Kidney (tissue), 14 donors: Measurements from ENCODE around the gene PPARGC1A. TPM values are rescaled to one million over a fixed set of nuclear protein-coding genes. Genes with fewer than 3 reads are reported as not detected.

Experiments used
- DNase-seq, 5 donors: peaks; one replicate each; pipeline ENCODE4 v3.0.0-alpha.2; 2013 to 2020
- FAIRE-seq: peaks from 2 replicates; lab custom pipeline; 2012; peaks lifted over from hg19 to GRCh38; lab: Jason Lieb, UNC
- H3K27ac ChIP-seq, 2 donors: one replicate each; pipeline ENCODE4 v1.7.0; 2013; ENCODE audit warnings: low read depth in 2 of 2, low read length in 2 of 2, inconsistent platforms in 1 of 2
- H3K27me3 ChIP-seq: one replicate; pipeline ENCODE4 v1.7.1; 2013; ENCODE audit warnings: low read length, inconsistent platforms; ENCODE audit not compliant: control insufficient read depth, insufficient read depth
- H3K36me3 ChIP-seq, 3 donors: one replicate each; pipeline versions ENCODE4 v1.7.0 to v1.7.1; 2013; ENCODE audit warnings: low read length in 3 of 3, control low read depth in 1 of 3, inconsistent platforms in 1 of 3; ENCODE audit not compliant: insufficient read depth in 3 of 3, control insufficient read depth in 2 of 3
- H3K4me1 ChIP-seq, 3 donors: one replicate each; pipeline versions ENCODE4 v1.7.0 to v1.7.1; 2013; ENCODE audit warnings: low read length in 3 of 3, inconsistent platforms in 1 of 3, low read depth in 1 of 3; ENCODE audit not compliant: control insufficient read depth in 2 of 3, insufficient read depth in 2 of 3
- H3K4me3 ChIP-seq, 3 donors: one replicate each; pipeline versions ENCODE4 v1.7.0 to v1.8.1; 2013; ENCODE audit warnings: low read length in 3 of 3, control low read depth in 1 of 3, inconsistent platforms in 1 of 3
- H3K9ac ChIP-seq, 3 donors: one replicate each; pipeline versions ENCODE4 v1.7.0 to v1.7.1; 2013; ENCODE audit warnings: low read length in 3 of 3, control low read depth in 1 of 3, inconsistent platforms in 1 of 3
- H3K9me3 ChIP-seq, 3 donors: one replicate each; pipeline versions ENCODE4 v1.7.0 to v1.7.1; 2013; ENCODE audit warnings: low read length in 3 of 3, control low read depth in 1 of 3, inconsistent platforms in 1 of 3; ENCODE audit not compliant: control insufficient read depth in 2 of 3, insufficient read depth in 1 of 3
- intact Hi-C: fragments of 100-400 bp; cut with DNase I; formaldehyde crosslinking; loops from one replicate; pipeline ENCODE4 v1.11.1; 2022
- polyA plus RNA-seq: library from polyadenylated mRNA; stranded (reverse); fragments of 350-450 nt; fragmentation: Illumina TruSeq; extraction: RNeasy Lipid Tissue Mini Kit (QIAGEN cat#74804); gene quantifications from one replicate; pipeline ENCODE4 v1.2.3, GENCODE V29; 2014; ENCODE audit warnings: low read depth, low replicate concordance; ENCODE audit not compliant: insufficient read depth
- total RNA-seq: library from RNA; stranded (reverse); fragmentation: NEBNext Ultra II Directional; extraction: Animal tissue kit (Norgen Biotek cat#: 25700); gene quantifications from one replicate; pipeline ENCODE4 v1.2.1, GENCODE V29; 2021
- TF ChIP-seq, protein P1 (sequence below): IDR thresholded peaks from 3 replicates; pipeline ENCODE4 v1.5.1; 2012; ENCODE audit warnings: mild to moderate bottlenecking, moderate library complexity, borderline replicate concordance; ENCODE audit not compliant: insufficient read depth; ENCODE audit errors: extremely low read depth
- donor health status: control.
- donor health status: control.
- donor health status: control.
- donor health status: control.
- donor health status: control.
- donor health status: DM: yes; HTN: yes; CAD: no.
- donor health status: Normal renal cell carcinoma (clear cell type).

Gene PPARGC1A
- total and polyA plus RNA-seq, 2 donors from 2014 or later, result 22.8 to 80.8 TPM

DNA sequence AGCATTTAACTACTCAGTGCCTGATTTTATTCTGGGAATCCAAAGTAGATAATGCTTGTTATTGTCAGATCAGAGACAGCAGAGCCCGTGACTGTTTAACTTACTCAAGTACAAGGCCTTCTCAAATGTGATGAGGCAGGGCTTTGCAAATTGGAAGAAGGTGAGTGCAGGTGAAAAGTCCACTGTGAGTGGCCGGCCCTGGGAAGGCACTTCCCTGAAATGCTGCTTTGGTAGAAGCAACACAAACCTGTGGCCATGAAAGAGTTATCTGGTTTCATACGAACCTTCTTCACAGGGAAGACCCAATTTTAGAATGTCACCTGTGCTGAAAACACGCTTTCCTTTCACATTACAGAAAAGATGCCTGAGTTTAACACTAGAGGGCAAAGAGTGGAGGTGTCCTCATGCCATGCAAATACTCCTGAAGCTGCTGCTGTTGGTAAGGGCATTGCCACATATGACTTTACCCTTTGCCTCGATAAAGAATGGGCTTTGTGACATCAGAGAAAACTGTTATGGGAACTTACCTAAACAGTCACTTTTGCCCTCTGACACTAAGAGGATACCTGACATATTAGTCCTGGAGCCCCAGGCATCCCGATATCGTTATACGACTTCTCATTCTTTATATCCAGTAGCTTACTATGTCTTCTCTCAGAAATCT, 8.0 kb downstream of the PPARGC1A start:
- Histone ChIP-seq H3K27me3 (no peaks in the 10 kb centered on the region), H3K9ac (peak overlapping the region in 2 of 3 donors; percentile 1 to 65), H3K36me3 (peaks cover 0 to 16% (median 0%) of the 10 kb centered on the region in 3 donors), H3K9me3 (no peaks in the 10 kb centered on the region), H3K27ac (peak overlapping the region; percentile 83 to 88), H3K4me3 (peak overlapping the region in 2 of 3 donors; percentile 26 to 36), H3K4me1 (peaks cover 0 to 35% (median 33%) of the 10 kb centered on the region in 3 donors)
- TF ChIP-seq, protein P1, sequence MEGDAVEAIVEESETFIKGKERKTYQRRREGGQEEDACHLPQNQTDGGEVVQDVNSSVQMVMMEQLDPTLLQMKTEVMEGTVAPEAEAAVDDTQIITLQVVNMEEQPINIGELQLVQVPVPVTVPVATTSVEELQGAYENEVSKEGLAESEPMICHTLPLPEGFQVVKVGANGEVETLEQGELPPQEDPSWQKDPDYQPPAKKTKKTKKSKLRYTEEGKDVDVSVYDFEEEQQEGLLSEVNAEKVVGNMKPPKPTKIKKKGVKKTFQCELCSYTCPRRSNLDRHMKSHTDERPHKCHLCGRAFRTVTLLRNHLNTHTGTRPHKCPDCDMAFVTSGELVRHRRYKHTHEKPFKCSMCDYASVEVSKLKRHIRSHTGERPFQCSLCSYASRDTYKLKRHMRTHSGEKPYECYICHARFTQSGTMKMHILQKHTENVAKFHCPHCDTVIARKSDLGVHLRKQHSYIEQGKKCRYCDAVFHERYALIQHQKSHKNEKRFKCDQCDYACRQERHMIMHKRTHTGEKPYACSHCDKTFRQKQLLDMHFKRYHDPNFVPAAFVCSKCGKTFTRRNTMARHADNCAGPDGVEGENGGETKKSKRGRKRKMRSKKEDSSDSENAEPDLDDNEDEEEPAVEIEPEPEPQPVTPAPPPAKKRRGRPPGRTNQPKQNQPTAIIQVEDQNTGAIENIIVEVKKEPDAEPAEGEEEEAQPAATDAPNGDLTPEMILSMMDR, result no peak
- FAIRE-seq (no peak), DNase-seq (no peak)
- intact Hi-C loops, result no loop called here

- FAIRE-seq (no peak), DNase-seq (no peak)
- Histone ChIP-seq H3K27me3 (no peaks in the 10 kb centered on the region), H3K9ac (peak overlapping the region in 2 of 3 donors; percentile 37 to 65), H3K36me3 (peaks cover 0 to 16% (median 0%) of the 10 kb centered on the region in 3 donors), H3K27ac (peak overlapping the region; percentile 83 to 88), H3K4me3 (peak overlapping the region in 2 of 3 donors; percentile 9 to 26), H3K9me3 (no peaks in the 10 kb centered on the region), H3K4me1 (peaks cover 0 to 38% (median 31%) of the 10 kb centered on the region in 3 donors)
- intact Hi-C loops, result no loop called here
- TF ChIP-seq, protein P1, result no peak
Observed at GRCh38 chr4:23881052-23881501, 8.8 kb downstream of the PPARGC1A start.

GRCh38 chr4:23878912-23879732, 10.7 kb downstream of the PPARGC1A start:
- Histone ChIP-seq H3K9me3 (no peaks in the 10 kb centered on the region), H3K4me1 (peaks cover 0 to 55% (median 38%) of the 10 kb centered on the region in 3 donors), H3K4me3 (no peak overlapping the region), H3K27me3 (no peaks in the 10 kb centered on the region), H3K27ac (peak overlapping the region; percentile 72 to 87), H3K36me3 (peaks cover 0 to 16% (median 3%) of the 10 kb centered on the region in 3 donors), H3K9ac (peak overlapping the region in 1 of 3 donors; percentile 35)
- FAIRE-seq (no peak), DNase-seq (no peak)
- intact Hi-C loops, result no loop called here
- TF ChIP-seq, protein P1, result no peak
